Fibroblast of the aortic adventitia (primary cell): ENCODE data around the gene BICC1. TPM values are rescaled to one million over a fixed set of nuclear protein-coding genes. Genes with fewer than 3 reads are reported as not detected.

Source experiments
- DNase-seq: peaks from one replicate; pipeline ENCODE4 v3.0.0-alpha.2; 2010; ENCODE audit warnings: low read depth
- H3K4me3 ChIP-seq: 2 replicates; pipeline ENCODE4 v1.5.1; 2011; ENCODE audit warnings: low read depth, mild to moderate bottlenecking, control low read depth, low read length, moderate library complexity
- CTCF ChIP-seq: IDR thresholded peaks from 2 replicates; pipeline ENCODE4 v1.5.1; 2011; ENCODE audit warnings: mild to moderate bottlenecking, low read length, control low read depth, inconsistent platforms; ENCODE audit not compliant: insufficient read depth
- total RNA-seq: library from RNA; depleted of rRNA; stranded (reverse); fragments of >200 nt; gene quantifications from 2 replicates; pipeline ENCODE4 v1.2.3, GENCODE V29; 2012; ENCODE audit warnings: low replicate concordance

BICC1 gene
- total RNA-seq, 1 donor, result 177 TPM

- no peak overlapping the region for H3K4me3 ChIP-seq
- TF ChIP-seq CTCF, result no peak
- DNase-seq, result no peak
Observed at GRCh38 chr10:58609532-58610150, 97.0 kb downstream of the BICC1 start.

- DNase-seq, result no peak
- no peak overlapping the region for H3K4me3 ChIP-seq
- no peak for TF ChIP-seq CTCF
Observed at GRCh38 chr10:58615237-58615935, 102.7 kb downstream of the BICC1 start.

GRCh38 chr10:58618158-58618676, 105.5 kb downstream of the BICC1 start:
- no peak for DNase-seq
- TF ChIP-seq CTCF, result no peak

GRCh38 chr10:58621379-58622077, 108.9 kb downstream of the BICC1 start:
- TF ChIP-seq CTCF, result no peak
- no peak for DNase-seq
- no peak overlapping the region for H3K4me3 ChIP-seq

More at GRCh38 chr10:58618158-58618676, 105.5 kb downstream of the BICC1 start:
- H3K4me3 ChIP-seq, result no peak overlapping the region

GRCh38 chr10:58622246-58622645, 109.6 kb downstream of the BICC1 start:
- peak; percentile 66 for DNase-seq
- TF ChIP-seq CTCF, result no peak
- H3K4me3 ChIP-seq, result no peak overlapping the region

- peak; percentile 97 for DNase-seq
- H3K4me3 ChIP-seq, result no peak overlapping the region
- TF ChIP-seq CTCF, result no peak
Observed at GRCh38 chr10:58625070-58625469, 112.4 kb downstream of the BICC1 start.
